HG03103 (cell line): ENCODE measurements around the gene PKD1.
"Not testable (repeated sequence)": the region's sequence is repeated elsewhere in the genome, so short reads cannot be mapped to it uniquely, and the experiment has no call there.

Source experiments
- ATAC-seq: cut with Tn5 transposase; IDR thresholded peaks from one replicate; pipeline ENCODE4 v1.9.1; 2021; ENCODE audit warnings: low read depth; ENCODE audit not compliant: unreplicated experiment

The PKD1 gene

GRCh38 chr16:2152695-2153506 lies 17.2 kb upstream of the PKD1 start:
- ATAC-seq = no peak

GRCh38 chr16:2151188-2152091 lies 15.7 kb upstream of the PKD1 start:
- no peak for ATAC-seq

- no peak for ATAC-seq
Measured at GRCh38 chr16:2150418-2151187, 14.9 kb upstream of the PKD1 start.

GRCh38 chr16:2149630-2150417 lies 14.1 kb upstream of the PKD1 start:
- ATAC-seq = no peak

GRCh38 chr16:2148714-2149629 lies 13.3 kb upstream of the PKD1 start:
- no peak for ATAC-seq

- no peak for ATAC-seq
Measured at GRCh38 chr16:2147981-2148671, 12.4 kb upstream of the PKD1 start, which contains the start of gene RAB26. TSS of gene RAB26 (plus strand) at chr16:2148625. CDS start at chr16:2148784, 159 bp downstream.

- no peak for ATAC-seq
Measured at GRCh38 chr16:2147378-2147777, 11.7 kb upstream of the PKD1 start.

GRCh38 chr16:2145843-2146242 lies 10.1 kb upstream of the PKD1 start:
- no peak for ATAC-seq

GRCh38 chr16:2143878-2144485 lies 8.3 kb upstream of the PKD1 start:
- ATAC-seq = no peak

- no peak for ATAC-seq
Measured at GRCh38 chr16:2142942-2143877, 7.5 kb upstream of the PKD1 start.

- ATAC-seq = not testable (repeated sequence)
Measured at GRCh38 chr16:2135071-2135470, 627 bp downstream of the PKD1 start.

GRCh38 chr16:2133797-2134196 lies 1.9 kb downstream of the PKD1 start:
- not testable (repeated sequence) for ATAC-seq

- not testable (repeated sequence) for ATAC-seq
Measured at GRCh38 chr16:2129890-2130447, 5.7 kb downstream of the PKD1 start.

- ATAC-seq = not testable (repeated sequence)
Measured at GRCh38 chr16:2129251-2129650, 6.4 kb downstream of the PKD1 start.

GRCh38 chr16:2127630-2128280 lies 7.9 kb downstream of the PKD1 start:
- ATAC-seq = not testable (repeated sequence)
